ENCODE results near the gene RPS19.
"Not testable (repeated sequence)": the region's sequence is repeated elsewhere in the genome, so short reads cannot be mapped to it uniquely, and the experiment has no call there.

The RPS19 gene

GRCh38 chr19:41872384-41872774 is 12.3 kb downstream of the RPS19 start:
- DNase-seq (ENCODE audit: low read depth, low spot score) = no peak
- H3K4me3 ChIP-seq (ENCODE audit: low read depth, low read length) = no peak overlapping the region
- POLR2A ChIA-PET = interaction anchor here (0.8 to 4.5 kb wide), 3 partner anchors 9 to 79 kb away, joined by 3 to 27 read pairs (median 11); partner anchors contain the start of gene RPS19
- no peak for TF ChIP-seq CTCF (IDR thresholded peaks at IDR 0.05; ENCODE audit: insufficient read depth, low read length, missing control alignments)
- CTCF ChIA-PET = interaction anchor here (0.9 to 2.5 kb wide), 8 partner anchors 9 to 86 kb away, joined by 3 to 20 read pairs (median 8); partner anchors contain the start of genes ARHGEF1, RABAC1 and RPS19

GRCh38 chr19:41872775-41873647 is 13.0 kb downstream of the RPS19 start:
- ChIA-PET POLR2A (interaction anchor here (0.8 to 4.5 kb wide), 6 partner anchors 9 to 86 kb away, joined by 3 to 27 read pairs (median 6); partner anchors contain the start of genes RABAC1 and RPS19), CTCF (interaction anchor here (0.6 to 2.5 kb wide), 16 partner anchors 9 to 162 kb away, joined by 3 to 20 read pairs (median 4); partner anchors contain the start of genes ARHGEF1, RABAC1 and RPS19)
- DNase-seq (ENCODE audit: low read depth, low spot score) = no peak
- peak; percentile 84 for TF ChIP-seq CTCF (IDR thresholded peaks at IDR 0.05; ENCODE audit: insufficient read depth, low read length, missing control alignments)
- H3K4me3 ChIP-seq (ENCODE audit: low read depth, low read length) = no peak overlapping the region

- POLR2A ChIA-PET; H3K4me3 ChIP-seq (ENCODE audit: low read depth, low read length); DNase-seq (ENCODE audit: low read depth, low spot score): not testable (repeated sequence)
- CTCF ChIA-PET = interaction anchor here (0.9 to 1.3 kb wide), 3 partner anchors 10 to 81 kb away, joined by 3 to 4 read pairs (median 3); no protein-coding TSS in a partner anchor
These were observed 15.9 kb downstream of the RPS19 start for GRCh38 chr19:41875973-41876372.

- CTCF ChIA-PET = interaction anchor here (0.9 to 1.3 kb wide), 3 partner anchors 9 to 79 kb away, joined by 3 to 4 read pairs (median 3); no protein-coding TSS in a partner anchor
- DNase-seq (ENCODE audit: low read depth, low spot score) = no peak
These were observed 17.1 kb downstream of the RPS19 start, which contains the start of gene CD79A for GRCh38 chr19:41876847-41877832. Gene CD79A (plus strand): TSS chr19:41877279. CDS start chr19:41877305, 26 bp downstream.

GRCh38 chr19:41877916-41878905 is 18.2 kb downstream of the RPS19 start:
- H3K4me3 ChIP-seq (ENCODE audit: low read depth, low read length) = no peak overlapping the region

More at GRCh38 chr19:41876847-41877832, 17.1 kb downstream of the RPS19 start, which contains the start of gene CD79A:
- POLR2A ChIA-PET = no interaction called here
- no peak within 1 kb of the TSS for H3K4me3 ChIP-seq (ENCODE audit: low read depth, low read length)
- TF ChIP-seq CTCF (IDR thresholded peaks at IDR 0.05; ENCODE audit: insufficient read depth, low read length, missing control alignments) = no peak

More at GRCh38 chr19:41877916-41878905, 18.2 kb downstream of the RPS19 start:
- no peak for TF ChIP-seq CTCF (IDR thresholded peaks at IDR 0.05; ENCODE audit: insufficient read depth, low read length, missing control alignments)
- ChIA-PET POLR2A (no interaction called here), CTCF (no interaction called here)
- DNase-seq (ENCODE audit: low read depth, low spot score) = no peak
